Uterus (tissue), 4 donors: ENCODE results near the gene XIST. TPM values are rescaled to one million over a fixed set of nuclear protein-coding genes. Genes with fewer than 3 reads are reported as not detected.

Source experiments
- DNase-seq, 2 donors: peaks; one replicate each; pipeline ENCODE4 v3.0.0-alpha.2; 2019 to 2020
- H3K27ac ChIP-seq, 2 donors: fragments of 200-600 bp; sonication (generic); 1 replicate in 1 of 2; 2 replicates in 1 of 2; pipeline ENCODE4 v1.5.1; 2016 to 2018
- H3K27me3 ChIP-seq, 2 donors: fragments of 200-600 bp; sonication (generic); one replicate each; pipeline ENCODE4 v1.5.1; 2018 to 2019; ENCODE audit warnings: control low read depth in 1 of 2
- H3K36me3 ChIP-seq, 2 donors: fragments of 200-600 bp; sonication (generic); one replicate each; pipeline ENCODE4 v1.5.1; 2019; ENCODE audit warnings: control low read depth in 1 of 2
- H3K4me1 ChIP-seq, 2 donors: fragments of 200-600 bp; sonication (generic); one replicate each; pipeline ENCODE4 v1.5.1; 2018 to 2019; ENCODE audit warnings: control low read depth in 1 of 2
- H3K4me3 ChIP-seq, 2 donors: fragments of 200-600 bp; sonication (generic); 1 replicate in 1 of 2; 2 replicates in 1 of 2; pipeline ENCODE4 v1.5.1; 2018 to 2019; ENCODE audit warnings: mild to moderate bottlenecking in 1 of 2
- H3K9me3 ChIP-seq, 2 donors: fragments of 200-600 bp; sonication (generic); one replicate each; pipeline ENCODE4 v1.5.1; 2019; ENCODE audit warnings: control low read depth in 1 of 2
- POLR2A ChIP-seq, 2 donors: fragments of 450-650 bp; IDR thresholded peaks; one replicate each; pipeline ENCODE4 v1.6.1; 2016; ENCODE audit warnings: antibody characterized with exemption in 2 of 2, mild to moderate bottlenecking in 1 of 2, moderate library complexity in 1 of 2
- intact Hi-C: fragments of 100-400 bp; cut with DNase I; formaldehyde crosslinking; loops from one replicate; pipeline ENCODE4 v1.15.1; 2023; ENCODE audit warnings: low total_unique reads
- total RNA-seq, 4 donors: library from RNA; depleted of rRNA in 3 of 4; stranded (reverse); fragments of >200 nt in 3 of 4; gene quantifications; one replicate each; pipeline versions ENCODE4 v1.1.0 to v1.2.4, GENCODE V29; 2014 to 2023
- TF ChIP-seq, protein P1 (sequence below), 4 experiments: fragments of 200-600 bp in 2 of 4; fragments of 450-650 bp in 2 of 4; sonication (generic) in 2 of 4; IDR thresholded peaks; one replicate each; pipeline ENCODE4 v1.5.1; 2016 to 2019; ENCODE audit warnings: antibody characterized with exemption in 4 of 4, mild to moderate bottlenecking in 2 of 4, moderate library complexity in 1 of 4
- donor health status: DM: yes; HTN: yes; CAD: no.

XIST gene
- total RNA-seq, 4 donors from 2014 or later, result 191 to 525 (median 404) TPM

DNA sequence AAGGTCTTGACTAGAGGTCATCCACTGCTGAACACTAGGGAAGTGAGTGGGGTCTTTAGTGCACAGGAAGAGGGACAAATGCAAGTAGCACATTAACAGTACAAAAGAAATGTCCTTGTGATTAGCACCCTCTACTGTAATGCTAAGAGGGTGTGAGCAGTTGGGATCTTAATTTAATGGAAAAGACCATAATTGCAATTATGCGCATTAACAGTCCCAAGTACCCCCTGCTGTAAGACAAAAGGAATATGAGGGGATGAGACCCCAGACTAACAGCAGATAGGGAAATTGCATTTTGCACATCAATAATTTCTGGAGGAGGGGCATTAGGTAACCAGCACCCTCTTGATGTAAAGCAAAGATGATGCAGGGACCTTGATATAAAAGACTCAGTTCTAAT, 4.5 kb downstream of the XIST start:
- no peak overlapping the region for H3K27ac ChIP-seq
- H3K36me3 ChIP-seq, result no peaks in the 10 kb centered on the region
- no peak for DNase-seq
- no peaks in the 10 kb centered on the region for H3K27me3 ChIP-seq
- intact Hi-C loops, result no loop called here
- no peak overlapping the region for H3K4me3 ChIP-seq
- no peaks in the 10 kb centered on the region for H3K4me1 ChIP-seq
- TF ChIP-seq, protein P1, sequence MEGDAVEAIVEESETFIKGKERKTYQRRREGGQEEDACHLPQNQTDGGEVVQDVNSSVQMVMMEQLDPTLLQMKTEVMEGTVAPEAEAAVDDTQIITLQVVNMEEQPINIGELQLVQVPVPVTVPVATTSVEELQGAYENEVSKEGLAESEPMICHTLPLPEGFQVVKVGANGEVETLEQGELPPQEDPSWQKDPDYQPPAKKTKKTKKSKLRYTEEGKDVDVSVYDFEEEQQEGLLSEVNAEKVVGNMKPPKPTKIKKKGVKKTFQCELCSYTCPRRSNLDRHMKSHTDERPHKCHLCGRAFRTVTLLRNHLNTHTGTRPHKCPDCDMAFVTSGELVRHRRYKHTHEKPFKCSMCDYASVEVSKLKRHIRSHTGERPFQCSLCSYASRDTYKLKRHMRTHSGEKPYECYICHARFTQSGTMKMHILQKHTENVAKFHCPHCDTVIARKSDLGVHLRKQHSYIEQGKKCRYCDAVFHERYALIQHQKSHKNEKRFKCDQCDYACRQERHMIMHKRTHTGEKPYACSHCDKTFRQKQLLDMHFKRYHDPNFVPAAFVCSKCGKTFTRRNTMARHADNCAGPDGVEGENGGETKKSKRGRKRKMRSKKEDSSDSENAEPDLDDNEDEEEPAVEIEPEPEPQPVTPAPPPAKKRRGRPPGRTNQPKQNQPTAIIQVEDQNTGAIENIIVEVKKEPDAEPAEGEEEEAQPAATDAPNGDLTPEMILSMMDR (IDR thresholded peaks at IDR 0.05), result no peak
- no peak for TF ChIP-seq POLR2A (IDR thresholded peaks at IDR 0.05)
- H3K9me3 ChIP-seq, result no peaks in the 10 kb centered on the region

DNA sequence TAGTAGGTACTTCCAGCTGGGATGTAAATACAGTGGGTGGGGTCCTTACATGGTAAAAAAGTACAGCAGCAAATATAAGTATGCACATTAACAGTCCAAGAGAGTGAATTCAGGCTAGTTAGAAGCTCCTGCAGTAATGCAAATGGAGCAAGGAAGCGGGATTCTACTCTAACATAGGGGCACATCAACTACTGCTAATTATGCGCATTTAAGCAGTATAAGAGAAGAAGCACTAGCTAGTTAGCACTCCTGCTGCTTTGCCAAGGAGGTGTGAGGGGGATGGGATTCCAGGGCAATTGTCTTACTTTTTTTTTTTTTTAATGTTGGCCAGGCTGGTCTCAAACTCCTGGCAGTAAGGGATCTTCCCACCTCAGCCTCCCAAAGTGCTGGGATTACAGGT, 5.4 kb downstream of the XIST start:
- DNase-seq, result no peak
- H3K4me3 ChIP-seq, result no peak overlapping the region
- no peaks in the 10 kb centered on the region for H3K4me1 ChIP-seq
- intact Hi-C loops, result no loop called here
- H3K36me3 ChIP-seq, result no peaks in the 10 kb centered on the region
- H3K27me3 ChIP-seq, result no peaks in the 10 kb centered on the region
- TF ChIP-seq, protein P1 (IDR thresholded peaks at IDR 0.05), result no peak
- no peak for TF ChIP-seq POLR2A (IDR thresholded peaks at IDR 0.05)
- no peak overlapping the region for H3K27ac ChIP-seq
- no peaks in the 10 kb centered on the region for H3K9me3 ChIP-seq

GRCh38 chrX:73842541-73843234, 9.8 kb downstream of the XIST start:
- intact Hi-C loops, result no loop called here
- TF ChIP-seq, protein P1 (IDR thresholded peaks at IDR 0.05), result no peak
- no peak for TF ChIP-seq POLR2A (IDR thresholded peaks at IDR 0.05)
- Histone ChIP-seq H3K4me1 (no peaks in the 10 kb centered on the region), H3K9me3 (no peaks in the 10 kb centered on the region), H3K27ac (no peak overlapping the region), H3K27me3 (no peaks in the 10 kb centered on the region), H3K4me3 (no peak overlapping the region), H3K36me3 (no peaks in the 10 kb centered on the region)
- no peak for DNase-seq

- Histone ChIP-seq H3K4me1 (no peaks in the 10 kb centered on the region), H3K4me3 (no peak overlapping the region), H3K27me3 (no peaks in the 10 kb centered on the region), H3K36me3 (no peaks in the 10 kb centered on the region), H3K9me3 (no peaks in the 10 kb centered on the region), H3K27ac (no peak overlapping the region)
- no peak for DNase-seq
- no peak for TF ChIP-seq POLR2A (IDR thresholded peaks at IDR 0.05)
- TF ChIP-seq, protein P1 (IDR thresholded peaks at IDR 0.05), result no peak
- intact Hi-C loops, result no loop called here
Measured at GRCh38 chrX:73841337-73841736, 11.2 kb downstream of the XIST start.

GRCh38 chrX:73840120-73840924, 12.2 kb downstream of the XIST start:
- DNase-seq, result no peak
- no peak for TF ChIP-seq POLR2A (IDR thresholded peaks at IDR 0.05)
- TF ChIP-seq, protein P1 (IDR thresholded peaks at IDR 0.05), result no peak
- H3K27ac ChIP-seq, result no peak overlapping the region
- H3K9me3 ChIP-seq, result no peaks in the 10 kb centered on the region
- H3K4me1 ChIP-seq, result no peaks in the 10 kb centered on the region
- intact Hi-C loops, result no loop called here
- no peak overlapping the region for H3K4me3 ChIP-seq
- no peaks in the 10 kb centered on the region for H3K36me3 ChIP-seq
- no peaks in the 10 kb centered on the region for H3K27me3 ChIP-seq
